HepG2 (cell line): ENCODE data around the gene DPH2. TPM values are rescaled to one million over a fixed set of nuclear protein-coding genes. Genes with fewer than 3 reads are reported as not detected.

Experiments
- ATRX ChIP-seq: sonication (generic); formaldehyde crosslinking; IDR thresholded peaks from 2 replicates; pipeline ENCODE4 v1.4.0; 2020; ENCODE audit warnings: missing genetic modification reagents, borderline replicate concordance
- CBX2 ChIP-seq, 2 experiments: fragments of 200-600 bp in 1 of 2; sonication (generic); formaldehyde crosslinking in 1 of 2; IDR thresholded peaks; 2 replicates each; pipeline versions ENCODE4 v1.7.0 to v1.8.1; 2018 to 2022; ENCODE audit warnings: low read depth in 2 of 2, low read length in 1 of 2, mild to moderate bottlenecking in 1 of 2, missing genetic modification reagents in 1 of 2
- EEA1 ChIP-seq: sonication (generic); formaldehyde crosslinking; IDR thresholded peaks from 2 replicates; pipeline ENCODE4 v1.5.1; 2020; ENCODE audit warnings: mild to moderate bottlenecking, missing genetic modification reagents, borderline replicate concordance
- EED ChIP-seq: sonication (generic); formaldehyde crosslinking; IDR thresholded peaks from 2 replicates; pipeline ENCODE4 v1.5.0; 2020; ENCODE audit warnings: mild to moderate bottlenecking, missing genetic modification reagents
- FOXC1 ChIP-seq: sonication (generic); formaldehyde crosslinking; IDR thresholded peaks from 2 replicates; pipeline ENCODE4 v1.8.0; 2022; ENCODE audit warnings: mild to moderate bottlenecking, missing genetic modification reagents, borderline replicate concordance
- IKZF1 ChIP-seq: fragments of 450-650 bp; IDR thresholded peaks from 2 replicates; pipeline ENCODE4 v1.7.1; 2016
- KDM2A ChIP-seq: sonication (generic); formaldehyde crosslinking; IDR thresholded peaks from 2 replicates; pipeline ENCODE4 v1.4.0; 2020; ENCODE audit warnings: low read depth, missing genetic modification reagents, borderline replicate concordance
- KDM3A ChIP-seq: IDR thresholded peaks from 2 replicates; pipeline ENCODE4 v1.6.1; 2018; ENCODE audit warnings: low read depth, missing compliant biosample characterization
- MTF2 ChIP-seq: sonication (generic); formaldehyde crosslinking; IDR thresholded peaks from 2 replicates; pipeline ENCODE4 v1.5.0; 2020; ENCODE audit warnings: missing genetic modification reagents, borderline replicate concordance
- NRL ChIP-seq: sonication (generic); formaldehyde crosslinking; IDR thresholded peaks from 2 replicates; pipeline ENCODE4 v1.5.0; 2020; ENCODE audit warnings: missing genetic modification reagents, mild to moderate bottlenecking, moderate library complexity, borderline replicate concordance
- PHF8 ChIP-seq: sonication (generic); formaldehyde crosslinking; IDR thresholded peaks from 2 replicates; pipeline ENCODE4 v1.5.0; 2020; ENCODE audit warnings: missing genetic modification reagents
- PRMT3 ChIP-seq: sonication (generic); formaldehyde crosslinking; IDR thresholded peaks from 2 replicates; pipeline ENCODE4 v1.8.1; 2022; ENCODE audit warnings: low read depth, mild to moderate bottlenecking, moderate library complexity, missing genetic modification reagents, borderline replicate concordance
- RBFOX2 ChIP-seq: fragments of 200-400 bp; formaldehyde crosslinking; IDR thresholded peaks from 2 replicates; pipeline ENCODE4 v1.6.1; 2017; ENCODE audit warnings: low read depth, mild to moderate bottlenecking, low read length
- RBM39 ChIP-seq: fragments of 200-400 bp; formaldehyde crosslinking; IDR thresholded peaks from one replicate; pipeline ENCODE4 v1.6.1; 2018; ENCODE audit warnings: antibody characterized with exemption, mild to moderate bottlenecking, low read depth, low read length; ENCODE audit not compliant: poor library complexity, severe bottlenecking
- REXO4 ChIP-seq: sonication (generic); formaldehyde crosslinking; IDR thresholded peaks from 2 replicates; pipeline ENCODE4 v1.8.0; 2022; ENCODE audit warnings: missing genetic modification reagents, mild to moderate bottlenecking, borderline replicate concordance
- SP1 ChIP-seq, 2 experiments: fragments of 450-650 bp in 1 of 2; sonication (generic) in 1 of 2; formaldehyde crosslinking in 1 of 2; IDR thresholded peaks; 2 replicates each; pipeline versions ENCODE4 v1.4.0 to v1.6.1; 2016 to 2020; ENCODE audit warnings: missing genetic modification reagents in 1 of 2
- U2AF1 ChIP-seq: fragments of 200-400 bp; formaldehyde crosslinking; optimal IDR thresholded peaks from 2 replicates; pipeline ENCODE3; 2017; ENCODE audit warnings: mild to moderate bottlenecking, low read depth, low read length
- ZKSCAN5 ChIP-seq: sonication (generic); formaldehyde crosslinking; IDR thresholded peaks from 2 replicates; pipeline ENCODE4 v1.5.1; 2020; ENCODE audit warnings: mild to moderate bottlenecking, missing genetic modification reagents
- ZNF20 ChIP-seq: sonication (generic); formaldehyde crosslinking; IDR thresholded peaks from 2 replicates; pipeline ENCODE4 v1.4.0; 2020; ENCODE audit warnings: mild to moderate bottlenecking, moderate library complexity, missing genetic modification reagents
- ZNF292 ChIP-seq: sonication (generic); formaldehyde crosslinking; IDR thresholded peaks from 2 replicates; pipeline ENCODE4 v1.8.1; 2022; ENCODE audit warnings: mild to moderate bottlenecking, low read depth, missing genetic modification reagents, borderline replicate concordance
- ZNF3 ChIP-seq: IDR thresholded peaks from 2 replicates; pipeline ENCODE4 v1.7.0; 2017; ENCODE audit warnings: inconsistent platforms
- ZNF749 ChIP-seq: sonication (generic); formaldehyde crosslinking; IDR thresholded peaks from 2 replicates; pipeline ENCODE4 v1.8.0; 2022; ENCODE audit warnings: mild to moderate bottlenecking, missing genetic modification reagents, moderate library complexity, borderline replicate concordance
- ZNF780A ChIP-seq: sonication (generic); formaldehyde crosslinking; IDR thresholded peaks from 2 replicates; pipeline ENCODE4 v1.8.0; 2022; ENCODE audit warnings: mild to moderate bottlenecking, missing genetic modification reagents, moderate library complexity
- ZSCAN31 ChIP-seq: sonication (generic); formaldehyde crosslinking; IDR thresholded peaks from 2 replicates; pipeline ENCODE4 v1.5.0; 2020; ENCODE audit warnings: low read depth, mild to moderate bottlenecking, missing genetic modification reagents
- polyA plus RNA-seq, 8 experiments: library from polyadenylated mRNA; depleted of rRNA in 3 of 8; stranded (reverse) in 7 of 8; unstranded in 1 of 8; fragments of >200 nt; fragmentation: Illumina TruSeq in 4 of 8; extraction: Trizol in 4 of 8; gene quantifications; 2 replicates each; pipeline versions ENCODE4 v1.2.1 to v1.2.3, GENCODE V29; 2011 to 2016; ENCODE audit warnings: low read depth in 4 of 8, missing spikeins in 1 of 8, mixed read lengths in 1 of 8; ENCODE audit not compliant: insufficient read depth in 1 of 8
- total RNA-seq, 5 experiments: library from RNA; depleted of rRNA; stranded (reverse); fragments of >200 nt; fragmentation: Illumina TruSeq; extraction: Trizol; gene quantifications; 2 replicates each; pipeline ENCODE4 v1.2.3, GENCODE V29; 2016; ENCODE audit warnings: low read depth in 1 of 5
- TF ChIP-seq, protein P1 (sequence below): sonication (generic); formaldehyde crosslinking; IDR thresholded peaks from 2 replicates; pipeline ENCODE4 v1.8.0; 2022; ENCODE audit warnings: missing genetic modification reagents, low read depth, mild to moderate bottlenecking, borderline replicate concordance
- TF ChIP-seq, protein P2 (sequence below): sonication (generic); formaldehyde crosslinking; IDR thresholded peaks from 2 replicates; pipeline ENCODE4 v1.4.0; 2020; ENCODE audit warnings: missing genetic modification reagents, borderline replicate concordance

The DPH2 gene
- total and polyA plus RNA-seq, 2 of the 13 experiments (the other 11 are each of a cell fraction or from before 2014, with no cell fraction given), result 32.2 to 38.3 TPM

DNA sequence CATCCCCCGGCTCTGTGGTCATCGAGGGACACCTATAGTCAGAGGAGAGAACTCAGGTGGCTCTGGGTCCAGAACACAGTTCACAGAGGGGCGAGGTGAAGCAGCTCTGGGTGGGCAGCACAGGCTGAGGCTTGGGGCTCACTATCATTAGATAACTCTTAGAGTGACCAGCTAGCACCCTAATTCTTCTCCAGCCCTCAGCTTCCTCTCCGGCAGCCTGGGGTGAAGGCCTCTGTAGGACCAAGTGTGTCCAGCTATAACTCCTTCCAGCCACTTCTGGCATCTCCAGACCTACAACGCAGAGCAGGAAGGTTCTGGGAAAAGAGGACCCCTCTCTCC is 34.9 kb upstream of the DPH2 start (continued):
- TF ChIP-seq EEA1, result no peak
- TF ChIP-seq CBX2 (IDR thresholded peaks at IDR 0.05; ENCODE audit: low read depth, low read length), result no peak
- TF ChIP-seq CBX2 (CRISPR knock-in tag; IDR thresholded peaks at IDR 0.05; ENCODE audit: low read depth), result no peak
- no peak for TF ChIP-seq NRL (CRISPR knock-in tag)
- TF ChIP-seq PHF8 (CRISPR knock-in tag), result no peak
- TF ChIP-seq RBFOX2, result no peak
- no peak for TF ChIP-seq REXO4 (CRISPR knock-in tag)
- 0 out of 2 replicates have a peak, but pooled peaks have one; percentile 49 for TF ChIP-seq ZSCAN31 (CRISPR knock-in tag)
- TF ChIP-seq ZNF749, result no peak
- TF ChIP-seq, protein P1, sequence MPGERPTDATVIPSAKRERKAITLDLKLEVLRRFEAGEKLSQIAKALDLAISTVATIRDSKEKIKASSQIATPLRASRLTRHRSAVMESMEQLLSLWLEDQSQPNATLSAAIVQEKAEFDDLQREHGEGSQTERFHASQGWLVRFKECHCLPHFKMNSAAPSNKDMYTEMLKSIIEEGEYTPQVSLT (CRISPR knock-in tag), result no peak
- no peak for TF ChIP-seq RBM39
- no peak for TF ChIP-seq IKZF1
- no peak for TF ChIP-seq FOXC1 (CRISPR knock-in tag)
- 0 out of 2 replicates have a peak, but pooled peaks have one; percentile 5 for TF ChIP-seq KDM3A (CRISPR knock-in tag)
- TF ChIP-seq KDM2A (CRISPR knock-in tag), result no peak
- TF ChIP-seq MTF2, result no peak
- TF ChIP-seq PRMT3 (CRISPR knock-in tag), result no peak
- TF ChIP-seq EED (CRISPR knock-in tag), result no peak
- no peak for TF ChIP-seq ZNF20
- TF ChIP-seq U2AF1, result peak; percentile 10
- no peak for TF ChIP-seq SP1 (IDR thresholded peaks at IDR 0.05)
- TF ChIP-seq SP1 (CRISPR knock-in tag; IDR thresholded peaks at IDR 0.05), result no peak
- TF ChIP-seq ZNF292, result no peak
- TF ChIP-seq, protein P2, sequence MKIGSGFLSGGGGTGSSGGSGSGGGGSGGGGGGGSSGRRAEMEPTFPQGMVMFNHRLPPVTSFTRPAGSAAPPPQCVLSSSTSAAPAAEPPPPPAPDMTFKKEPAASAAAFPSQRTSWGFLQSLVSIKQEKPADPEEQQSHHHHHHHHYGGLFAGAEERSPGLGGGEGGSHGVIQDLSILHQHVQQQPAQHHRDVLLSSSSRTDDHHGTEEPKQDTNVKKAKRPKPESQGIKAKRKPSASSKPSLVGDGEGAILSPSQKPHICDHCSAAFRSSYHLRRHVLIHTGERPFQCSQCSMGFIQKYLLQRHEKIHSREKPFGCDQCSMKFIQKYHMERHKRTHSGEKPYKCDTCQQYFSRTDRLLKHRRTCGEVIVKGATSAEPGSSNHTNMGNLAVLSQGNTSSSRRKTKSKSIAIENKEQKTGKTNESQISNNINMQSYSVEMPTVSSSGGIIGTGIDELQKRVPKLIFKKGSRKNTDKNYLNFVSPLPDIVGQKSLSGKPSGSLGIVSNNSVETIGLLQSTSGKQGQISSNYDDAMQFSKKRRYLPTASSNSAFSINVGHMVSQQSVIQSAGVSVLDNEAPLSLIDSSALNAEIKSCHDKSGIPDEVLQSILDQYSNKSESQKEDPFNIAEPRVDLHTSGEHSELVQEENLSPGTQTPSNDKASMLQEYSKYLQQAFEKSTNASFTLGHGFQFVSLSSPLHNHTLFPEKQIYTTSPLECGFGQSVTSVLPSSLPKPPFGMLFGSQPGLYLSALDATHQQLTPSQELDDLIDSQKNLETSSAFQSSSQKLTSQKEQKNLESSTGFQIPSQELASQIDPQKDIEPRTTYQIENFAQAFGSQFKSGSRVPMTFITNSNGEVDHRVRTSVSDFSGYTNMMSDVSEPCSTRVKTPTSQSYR (CRISPR knock-in tag), result no peak; the same call in 1 of the 2 replicates
- no peak for TF ChIP-seq ATRX
- TF ChIP-seq ZKSCAN5 (CRISPR knock-in tag), result no peak
- TF ChIP-seq ZNF3 (CRISPR knock-in tag), result no peak
- no peak for TF ChIP-seq ZNF780A
